Activated CD8-positive, alpha-beta memory T cell treated with anti-CD3 and anti-CD28 coated beads, Interleukin-2, amount 50 U/mL, for 1 hour (primary cell): Measurements from ENCODE around the gene FERMT3.
A peak's percentile ranks its signal among the peaks of the same experiment; 100 is the strongest.

Experiments
- DNase-seq: peaks from one replicate; pipeline ENCODE4 v3.0.0-alpha.2; 2020; ENCODE audit errors: extremely low read depth

FERMT3 gene

GRCh38 chr11:64264371-64264852, 57.9 kb downstream of the FERMT3 start:
- DNase-seq: no peak

GRCh38 chr11:64265176-64266160, 58.9 kb downstream of the FERMT3 start:
- DNase-seq: no peak

GRCh38 chr11:64266339-64266738, 59.8 kb downstream of the FERMT3 start:
- no peak for DNase-seq

GRCh38 chr11:64267207-64267945, 60.9 kb downstream of the FERMT3 start:
- DNase-seq: no peak

- DNase-seq: no peak
Measured at GRCh38 chr11:64268025-64268892, 61.7 kb downstream of the FERMT3 start.

GRCh38 chr11:64268893-64269539, 62.5 kb downstream of the FERMT3 start:
- no peak for DNase-seq

- peak; percentile 94 for DNase-seq
Measured at GRCh38 chr11:64269540-64270220, 63.2 kb downstream of the FERMT3 start.
